ENCODE data around the gene FNTB. TPM values are rescaled to one million over a fixed set of nuclear protein-coding genes. Genes with fewer than 3 reads are reported as not detected.

The FNTB gene
- polyA plus RNA-seq, 1 experiment = 33.8 TPM

DNA sequence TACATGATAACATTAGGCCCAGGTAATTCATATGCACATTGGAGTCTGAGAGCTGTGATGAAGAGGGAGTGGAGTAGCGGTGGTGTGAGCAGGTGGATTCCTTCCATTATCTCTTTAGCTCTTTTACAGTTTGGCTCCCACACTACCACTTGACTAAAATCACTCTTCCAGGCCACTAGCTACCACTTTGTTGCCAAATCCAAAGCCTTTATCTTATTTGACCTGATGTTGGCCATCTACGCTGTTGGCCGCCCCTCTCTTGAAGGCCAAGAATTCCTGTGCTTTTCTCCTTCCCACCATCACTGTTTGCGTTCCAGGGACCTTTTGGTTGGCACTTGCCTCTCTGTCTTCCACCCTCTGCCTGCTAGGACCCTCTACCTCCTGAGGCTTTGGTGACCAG is 119.6 kb downstream of the FNTB start:
- DNase-seq (ENCODE audit: low read depth) = no peak
- ChIA-PET POLR2A (no interaction called here), CTCF (interaction anchor here (1.0 kb wide), 1 partner anchor 305 kb away, joined by 3 read pairs; no protein-coding TSS in a partner anchor)
- Histone ChIP-seq H3K36me3 (ENCODE audit: control insufficient read depth, insufficient read depth, low read length) (no peaks in the 10 kb centered on the region), H3K27me3 (ENCODE audit: control insufficient read depth, insufficient read depth, low read length) (no peaks in the 10 kb centered on the region), H3K4me3 (ENCODE audit: low read depth, low read length) (no peak overlapping the region)
- TF ChIP-seq, protein P1, sequence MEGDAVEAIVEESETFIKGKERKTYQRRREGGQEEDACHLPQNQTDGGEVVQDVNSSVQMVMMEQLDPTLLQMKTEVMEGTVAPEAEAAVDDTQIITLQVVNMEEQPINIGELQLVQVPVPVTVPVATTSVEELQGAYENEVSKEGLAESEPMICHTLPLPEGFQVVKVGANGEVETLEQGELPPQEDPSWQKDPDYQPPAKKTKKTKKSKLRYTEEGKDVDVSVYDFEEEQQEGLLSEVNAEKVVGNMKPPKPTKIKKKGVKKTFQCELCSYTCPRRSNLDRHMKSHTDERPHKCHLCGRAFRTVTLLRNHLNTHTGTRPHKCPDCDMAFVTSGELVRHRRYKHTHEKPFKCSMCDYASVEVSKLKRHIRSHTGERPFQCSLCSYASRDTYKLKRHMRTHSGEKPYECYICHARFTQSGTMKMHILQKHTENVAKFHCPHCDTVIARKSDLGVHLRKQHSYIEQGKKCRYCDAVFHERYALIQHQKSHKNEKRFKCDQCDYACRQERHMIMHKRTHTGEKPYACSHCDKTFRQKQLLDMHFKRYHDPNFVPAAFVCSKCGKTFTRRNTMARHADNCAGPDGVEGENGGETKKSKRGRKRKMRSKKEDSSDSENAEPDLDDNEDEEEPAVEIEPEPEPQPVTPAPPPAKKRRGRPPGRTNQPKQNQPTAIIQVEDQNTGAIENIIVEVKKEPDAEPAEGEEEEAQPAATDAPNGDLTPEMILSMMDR (IDR thresholded peaks at IDR 0.05; ENCODE audit: insufficient read depth, low read depth, low read length) = no peak

DNA sequence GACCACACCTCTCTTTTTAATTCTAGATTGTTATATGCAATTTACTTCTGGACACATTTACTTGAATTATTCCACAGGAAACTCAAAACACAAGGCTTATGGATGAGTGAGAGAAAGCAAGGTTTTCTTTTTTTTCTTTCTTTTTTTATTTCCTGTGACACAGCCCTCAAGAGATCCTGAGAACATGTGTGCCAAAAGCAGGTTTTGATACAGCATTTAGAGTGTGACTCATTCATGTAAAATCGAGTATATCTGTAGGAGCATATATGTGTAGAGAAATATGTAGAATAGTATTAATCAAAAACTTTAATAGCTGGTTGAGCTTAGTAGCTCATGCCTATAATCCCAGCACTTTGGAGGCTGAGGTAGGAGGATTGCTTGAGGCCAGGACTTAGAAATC is 120.0 kb downstream of the FNTB start:
- no peaks in the 10 kb centered on the region for H3K36me3 ChIP-seq (ENCODE audit: control insufficient read depth, insufficient read depth, low read length)
- H3K27me3 ChIP-seq (ENCODE audit: control insufficient read depth, insufficient read depth, low read length) = no peaks in the 10 kb centered on the region
- no peak for DNase-seq (ENCODE audit: low read depth)
- H3K4me3 ChIP-seq (ENCODE audit: low read depth, low read length) = no peak overlapping the region
- CTCF ChIA-PET = no interaction called here
- TF ChIP-seq, protein P1 (IDR thresholded peaks at IDR 0.05; ENCODE audit: insufficient read depth, low read depth, low read length) = no peak
- POLR2A ChIA-PET = no interaction called here

DNA sequence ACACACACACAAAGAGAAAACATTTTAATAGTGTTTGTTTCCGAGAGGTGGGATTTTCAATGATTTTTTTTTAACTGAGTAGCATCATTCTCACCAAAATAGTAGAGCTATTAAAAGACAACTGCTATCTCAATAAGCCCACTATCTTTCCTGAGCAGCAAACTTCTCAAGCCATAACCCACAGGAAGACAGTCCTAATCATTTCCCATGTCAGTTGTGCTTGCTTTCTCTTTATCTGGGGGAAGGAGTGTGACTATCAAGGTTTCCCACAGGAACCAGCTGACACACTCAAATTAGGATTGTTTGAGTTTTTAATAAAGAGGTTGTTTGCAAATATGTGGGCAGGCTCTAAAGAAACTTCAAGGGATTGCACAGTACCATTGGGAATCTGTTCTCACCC is 120.5 kb downstream of the FNTB start:
- DNase-seq (ENCODE audit: low read depth) = no peak
- Histone ChIP-seq H3K4me3 (ENCODE audit: low read depth, low read length) (no peak overlapping the region), H3K36me3 (ENCODE audit: control insufficient read depth, insufficient read depth, low read length) (no peaks in the 10 kb centered on the region), H3K27me3 (ENCODE audit: control insufficient read depth, insufficient read depth, low read length) (no peaks in the 10 kb centered on the region)
- POLR2A ChIA-PET = no interaction called here
- TF ChIP-seq, protein P1 (IDR thresholded peaks at IDR 0.05; ENCODE audit: insufficient read depth, low read depth, low read length) = no peak
- CTCF ChIA-PET = no interaction called here

DNA sequence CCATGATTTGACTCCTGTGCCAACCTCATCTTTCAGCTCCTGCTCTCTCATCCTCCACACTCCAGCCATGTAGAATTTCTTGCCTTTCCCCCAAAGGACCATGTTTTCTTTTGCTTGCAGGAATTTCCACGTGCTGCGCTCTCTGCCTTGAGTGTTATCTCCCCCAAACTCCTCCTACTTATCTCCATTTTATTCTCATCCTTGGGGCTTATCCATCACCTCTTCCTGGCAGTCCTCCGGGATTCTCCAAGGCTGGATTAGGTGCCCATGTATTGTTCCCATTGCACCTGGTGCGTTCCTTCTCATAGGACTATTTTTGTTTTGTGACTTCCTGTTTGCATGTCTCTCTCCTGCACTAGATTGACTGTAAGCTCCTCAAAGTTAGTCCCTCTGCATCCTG is 122.7 kb downstream of the FNTB start:
- Histone ChIP-seq H3K4me3 (ENCODE audit: low read depth, low read length) (no peak overlapping the region), H3K27me3 (ENCODE audit: control insufficient read depth, insufficient read depth, low read length) (no peaks in the 10 kb centered on the region; the same call in 1 of the 2 replicates), H3K36me3 (ENCODE audit: control insufficient read depth, insufficient read depth, low read length) (no peaks in the 10 kb centered on the region)
- ChIA-PET CTCF (no interaction called here), POLR2A (no interaction called here)
- TF ChIP-seq, protein P1 (IDR thresholded peaks at IDR 0.05; ENCODE audit: insufficient read depth, low read depth, low read length) = no peak
- no peak for DNase-seq (ENCODE audit: low read depth)

DNA sequence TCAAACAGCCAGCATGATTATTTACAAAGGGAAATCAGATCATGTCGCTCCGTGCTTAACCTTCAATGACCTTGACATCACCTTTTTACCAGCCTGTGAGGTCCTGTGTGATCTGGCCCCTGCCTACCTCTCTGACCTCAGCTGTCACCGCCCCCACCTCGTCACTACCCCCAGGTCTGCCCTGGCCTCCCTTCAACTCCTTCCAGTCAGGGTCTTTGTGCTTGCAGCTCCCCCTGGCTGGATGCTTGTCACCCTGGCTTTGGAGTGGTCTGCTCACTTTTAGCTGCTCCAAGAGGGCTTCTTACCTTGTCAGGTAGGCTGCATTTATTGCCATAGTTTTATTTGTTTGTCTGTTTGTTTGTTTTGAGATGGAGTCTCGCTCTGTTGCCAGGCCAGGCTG is 123.8 kb downstream of the FNTB start:
- Histone ChIP-seq H3K36me3 (ENCODE audit: control insufficient read depth, insufficient read depth, low read length) (no peaks in the 10 kb centered on the region), H3K4me3 (ENCODE audit: low read depth, low read length) (no peak overlapping the region), H3K27me3 (ENCODE audit: control insufficient read depth, insufficient read depth, low read length) (no peaks in the 10 kb centered on the region; the same call in 1 of the 2 replicates)
- POLR2A ChIA-PET = no interaction called here
- CTCF ChIA-PET = no interaction called here
- no peak for DNase-seq (ENCODE audit: low read depth)
- TF ChIP-seq, protein P1 (IDR thresholded peaks at IDR 0.05; ENCODE audit: insufficient read depth, low read depth, low read length) = no peak

Small RNA genes lying within 50 kb of the gene (small RNA-seq; reads per million reads assigned to genes)
- not detected for gene MIR4706 (ENCODE audit: insufficient read length, low read depth, low replicate concordance)

Other genes starting within 250 kb of the FNTB start
- gene SPTB, start 107.0 kb upstream of the FNTB start, polyA plus RNA-seq (2011; rRNA removed) = 0.01 and 0.02 TPM in 2 replicates
- 30.6 and 84.4 TPM in 2 replicates for gene CHURC1, start 72.4 kb upstream of the FNTB start, polyA plus RNA-seq (2011; rRNA removed)
- gene GPX2, start 44.1 kb upstream of the FNTB start, polyA plus RNA-seq (2011; rRNA removed) = 0.15 TPM in 1 of 2 replicates, not detected in the other
- 5.9 and 7.7 TPM in 2 replicates for gene RAB15, start 14.6 kb upstream of the FNTB start, polyA plus RNA-seq (2011; rRNA removed)
- gene MAX, start 115.6 kb downstream of the FNTB start, polyA plus RNA-seq (2011; rRNA removed) = 54.5 and 57.3 TPM in 2 replicates

Data from BJ (cell line).